ENCODE data around the gene AWAT2. TPM values are rescaled to one million over a fixed set of nuclear protein-coding genes. Genes with fewer than 3 reads are reported as not detected.
"Not testable (repeated sequence)": the region's sequence is repeated elsewhere in the genome, so short reads cannot be mapped to it uniquely, and the experiment has no call there.

Gene AWAT2
- polyA plus RNA-seq, 4 donors = 0.03 TPM; not detected in 3

DNA sequence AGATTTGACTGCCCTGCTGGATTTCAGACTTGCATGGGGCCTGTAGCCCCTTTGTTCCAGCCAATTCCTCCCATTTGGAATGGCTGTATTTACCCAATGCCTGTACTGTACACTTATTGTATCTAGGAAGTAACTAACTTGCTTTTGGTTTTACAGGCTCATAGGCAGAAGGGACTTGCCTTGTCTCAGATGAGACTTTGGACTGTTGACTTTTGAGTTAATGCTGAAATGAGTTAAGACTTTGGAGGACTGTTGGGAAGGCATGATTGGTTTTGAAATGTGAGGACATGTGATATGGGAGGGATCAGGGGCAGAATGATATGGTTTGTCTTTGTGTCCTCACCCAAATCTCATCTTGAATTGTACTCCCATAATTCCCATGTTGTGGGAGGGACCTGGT is 51.4 kb downstream of the AWAT2 start:
- not testable (repeated sequence) for H3K36me3 ChIP-seq (ENCODE audit: control insufficient read depth in 3 of 3, insufficient read depth in 2 of 3, low read depth in 1 of 3, low read length in 3 of 3); H3K9me3 ChIP-seq (ENCODE audit: control insufficient read depth in 2 of 2, insufficient read depth in 1 of 2, low read depth in 1 of 2, low read length in 1 of 2); DNase-seq; H3K27me3 ChIP-seq (ENCODE audit: control insufficient read depth in 3 of 3, insufficient read depth in 3 of 3, low read length in 3 of 3); H3K4me3 ChIP-seq (ENCODE audit: low read depth in 1 of 3, low read length in 3 of 3); FAIRE-seq; H3K4me1 ChIP-seq (ENCODE audit: control insufficient read depth in 3 of 3, insufficient read depth in 2 of 3, low read depth in 1 of 3, low read length in 2 of 3); H3K27ac ChIP-seq (ENCODE audit: low read depth in 1 of 3, low read length in 2 of 3)

DNA sequence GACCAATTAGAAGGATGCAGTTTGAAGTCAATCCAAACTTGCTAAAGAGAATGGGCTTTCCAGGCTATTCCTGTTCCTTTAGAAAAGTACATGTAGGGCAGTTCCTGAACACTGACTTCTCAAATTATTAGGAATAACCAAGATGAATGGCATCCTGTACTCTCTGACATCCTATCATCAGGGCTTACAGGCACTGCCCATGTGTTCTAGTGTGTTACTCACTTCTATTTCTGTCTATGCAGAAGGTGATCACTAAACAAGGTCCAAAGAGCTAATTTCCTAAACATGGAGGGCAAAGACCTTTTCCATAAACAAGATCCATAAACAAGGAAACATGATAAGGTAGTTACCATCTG is 53.6 kb downstream of the AWAT2 start:
- DNase-seq = no peak

DNA sequence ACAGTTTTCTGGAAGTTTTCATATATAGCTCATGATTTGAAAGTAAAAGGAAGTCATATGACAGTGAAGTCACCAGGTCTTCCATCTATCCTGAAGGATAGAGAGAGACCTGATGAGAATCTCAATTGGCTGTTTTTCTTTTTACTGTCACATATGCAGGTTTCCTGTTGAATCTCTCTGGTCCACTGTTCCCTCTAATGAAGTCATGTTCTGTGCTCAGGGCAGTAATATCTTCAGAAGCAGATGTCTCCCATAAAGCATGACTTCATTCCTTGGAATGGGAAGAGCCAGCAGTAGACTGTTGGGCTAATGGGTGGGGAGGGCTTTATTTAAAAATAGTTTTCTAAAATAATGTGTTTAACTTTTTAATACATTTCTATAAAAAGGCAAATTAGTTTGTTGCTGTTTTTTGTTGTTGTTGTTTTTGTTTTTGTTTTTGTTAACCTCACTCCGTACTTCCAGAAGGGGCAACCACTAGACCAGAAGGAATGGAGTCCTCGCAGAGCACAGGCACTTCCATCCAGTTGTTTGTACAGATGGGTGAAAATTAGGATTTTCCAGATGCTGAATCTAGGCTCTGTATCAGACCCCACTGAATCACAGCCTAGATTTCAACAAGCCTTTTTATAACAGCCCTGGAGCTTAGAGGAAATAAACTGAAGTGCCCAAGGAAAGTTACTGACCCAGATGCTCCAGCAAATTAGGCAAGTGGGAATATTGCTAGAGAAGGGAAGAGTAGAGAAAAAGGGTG is 54.2 kb downstream of the AWAT2 start:
- Histone ChIP-seq H3K9me3 (ENCODE audit: control insufficient read depth in 2 of 2, insufficient read depth in 1 of 2, low read depth in 1 of 2, low read length in 1 of 2) (peaks cover 0 to 3% of the 10 kb centered on the region in 2 donors), H3K27me3 (ENCODE audit: control insufficient read depth in 3 of 3, insufficient read depth in 3 of 3, low read length in 3 of 3) (no peaks in the 10 kb centered on the region), H3K4me1 (ENCODE audit: control insufficient read depth in 3 of 3, insufficient read depth in 2 of 3, low read depth in 1 of 3, low read length in 2 of 3) (no peaks in the 10 kb centered on the region), H3K27ac (ENCODE audit: low read depth in 1 of 3, low read length in 2 of 3) (no peak overlapping the region), H3K36me3 (ENCODE audit: control insufficient read depth in 3 of 3, insufficient read depth in 2 of 3, low read depth in 1 of 3, low read length in 3 of 3) (no peaks in the 10 kb centered on the region), H3K4me3 (ENCODE audit: low read depth in 1 of 3, low read length in 3 of 3) (no peak overlapping the region)
- WGBS, 3 donors = 73 to 85% (median 82%) methylated on average over 2 of the region's 2 CpGs
- DNase-seq (no peak), FAIRE-seq (no peak)

More for the DNA sequence above, 53.6 kb downstream of the AWAT2 start:
- no peak overlapping the region for H3K4me3 ChIP-seq (ENCODE audit: low read depth in 1 of 3, low read length in 3 of 3)
- no peak for FAIRE-seq
- peaks cover 0 to 3% of the 10 kb centered on the region in 2 donors for H3K9me3 ChIP-seq (ENCODE audit: control insufficient read depth in 2 of 2, insufficient read depth in 1 of 2, low read depth in 1 of 2, low read length in 1 of 2)
- no peaks in the 10 kb centered on the region for H3K36me3 ChIP-seq (ENCODE audit: control insufficient read depth in 3 of 3, insufficient read depth in 2 of 3, low read depth in 1 of 3, low read length in 3 of 3)
- H3K4me1 ChIP-seq (ENCODE audit: control insufficient read depth in 3 of 3, insufficient read depth in 2 of 3, low read depth in 1 of 3, low read length in 2 of 3) = no peaks in the 10 kb centered on the region
- no peaks in the 10 kb centered on the region for H3K27me3 ChIP-seq (ENCODE audit: control insufficient read depth in 3 of 3, insufficient read depth in 3 of 3, low read length in 3 of 3)
- no peak overlapping the region for H3K27ac ChIP-seq (ENCODE audit: low read depth in 1 of 3, low read length in 2 of 3)

DNA sequence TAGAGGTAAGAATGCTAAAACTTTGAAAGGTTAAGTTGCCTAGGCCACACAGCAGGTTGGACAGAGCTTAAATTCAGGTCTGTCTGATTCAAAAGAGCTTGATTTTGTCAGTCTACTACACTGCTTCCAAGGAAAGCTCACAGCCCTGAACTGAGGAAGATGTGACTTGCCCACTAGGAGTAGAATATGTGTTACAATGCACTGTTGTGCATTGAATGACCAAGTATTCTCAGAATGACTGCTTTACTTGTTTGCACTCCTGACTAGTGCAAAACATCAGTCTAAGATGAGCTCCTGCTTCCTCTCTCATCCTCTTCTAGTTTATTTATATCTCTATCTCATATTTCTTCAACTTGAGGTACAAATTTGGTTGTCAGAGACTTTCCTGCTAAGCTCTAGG is 56.2 kb downstream of the AWAT2 start:
- H3K27ac ChIP-seq (ENCODE audit: low read depth in 1 of 3, low read length in 2 of 3) = no peak overlapping the region
- no peaks in the 10 kb centered on the region for H3K4me1 ChIP-seq (ENCODE audit: control insufficient read depth in 3 of 3, insufficient read depth in 2 of 3, low read depth in 1 of 3, low read length in 2 of 3)
- no peaks in the 10 kb centered on the region for H3K27me3 ChIP-seq (ENCODE audit: control insufficient read depth in 3 of 3, insufficient read depth in 3 of 3, low read length in 3 of 3)
- H3K36me3 ChIP-seq (ENCODE audit: control insufficient read depth in 3 of 3, insufficient read depth in 2 of 3, low read depth in 1 of 3, low read length in 3 of 3) = no peaks in the 10 kb centered on the region
- FAIRE-seq (no peak), DNase-seq (no peak)
- peaks cover 0 to 3% of the 10 kb centered on the region in 2 donors for H3K9me3 ChIP-seq (ENCODE audit: control insufficient read depth in 2 of 2, insufficient read depth in 1 of 2, low read depth in 1 of 2, low read length in 1 of 2)
- no peak overlapping the region for H3K4me3 ChIP-seq (ENCODE audit: low read depth in 1 of 3, low read length in 3 of 3)

DNA sequence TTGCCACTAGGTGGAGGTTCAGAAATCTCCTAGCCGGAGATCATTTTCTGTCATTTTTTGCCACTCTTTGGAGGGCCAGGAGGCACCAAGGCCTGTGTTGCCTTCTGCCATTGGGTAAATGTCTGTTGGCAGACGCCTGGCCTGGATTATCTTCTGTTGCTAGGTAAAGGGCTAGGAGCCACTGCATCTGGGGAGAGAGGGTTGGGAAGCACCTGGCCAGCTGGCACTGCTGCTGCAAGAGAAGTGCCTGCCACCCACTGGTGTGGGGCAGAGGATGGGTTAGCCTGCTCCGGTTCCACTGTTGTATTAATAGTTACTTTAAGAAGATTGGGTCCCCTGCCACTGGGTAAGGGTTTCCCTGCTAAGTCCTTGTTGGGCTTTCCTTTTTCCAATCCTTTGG is 58.1 kb downstream of the AWAT2 start:
- Histone ChIP-seq H3K36me3 (ENCODE audit: control insufficient read depth in 3 of 3, insufficient read depth in 2 of 3, low read depth in 1 of 3, low read length in 3 of 3) (no peaks in the 10 kb centered on the region), H3K9me3 (ENCODE audit: control insufficient read depth in 2 of 2, insufficient read depth in 1 of 2, low read depth in 1 of 2, low read length in 1 of 2) (no peaks in the 10 kb centered on the region), H3K4me3 (ENCODE audit: low read depth in 1 of 3, low read length in 3 of 3) (no peak overlapping the region), H3K4me1 (ENCODE audit: control insufficient read depth in 3 of 3, insufficient read depth in 2 of 3, low read depth in 1 of 3, low read length in 2 of 3) (no peaks in the 10 kb centered on the region), H3K27me3 (ENCODE audit: control insufficient read depth in 3 of 3, insufficient read depth in 3 of 3, low read length in 3 of 3) (no peaks in the 10 kb centered on the region), H3K27ac (ENCODE audit: low read depth in 1 of 3, low read length in 2 of 3) (no peak overlapping the region)
- no peak for DNase-seq
- no peak for FAIRE-seq
- WGBS, 3 donors = 84 to 88% (median 84%) methylated on average over 2 to 3 of the region's 3 CpGs

Other genes starting within 250 kb of the AWAT2 start
- not detected for gene OTUD6A, start 12.5 kb upstream of the AWAT2 start, polyA plus RNA-seq
- 100 to 1,000 TPM in 3 of 4 donors, 10 to 100 TPM in 1; 72.6 to 152 (median 144) TPM for gene IGBP1, start 83.5 kb upstream of the AWAT2 start, polyA plus RNA-seq
- under 1 TPM in 1 of 4 donors, not detected in 3; 0.06 TPM for gene DGAT2L6, start 127.5 kb upstream of the AWAT2 start, polyA plus RNA-seq
- gene AWAT1, start 184.7 kb upstream of the AWAT2 start, polyA plus RNA-seq = under 1 TPM in 1 of 4 donors, not detected in 3; 0.03 TPM
- gene P2RY4, start 210.3 kb upstream of the AWAT2 start, polyA plus RNA-seq = 1 to 10 TPM in 1 of 4 donors, under 1 TPM in 2, not detected in 1; 0.12 to 5.0 (median 0.54) TPM
- gene ARR3, start 218.4 kb upstream of the AWAT2 start, polyA plus RNA-seq = 1 to 10 TPM in 1 of 4 donors, under 1 TPM in 1, not detected in 2; 0.39 to 1.0 TPM
- gene RAB41, start 232.2 kb upstream of the AWAT2 start, polyA plus RNA-seq = under 1 TPM in 1 of 4 donors, not detected in 3; 0.92 TPM
- 100 to 1,000 TPM in 1 of 4 donors, 10 to 100 TPM in 3; 43.6 to 121 (median 64.0) TPM for gene PDZD11, start 240.0 kb upstream of the AWAT2 start, polyA plus RNA-seq
- 1 to 10 TPM in 2 of 4 donors, under 1 TPM in 2; 0.54 to 8.3 (median 4.0) TPM for gene KIF4A, start 240.2 kb upstream of the AWAT2 start, polyA plus RNA-seq

All from small intestine (tissue), 7 donors.